CD14-positive monocyte (primary cell): ENCODE measurements around the gene PLA2G12A. TPM values are rescaled to one million over a fixed set of nuclear protein-coding genes. Genes with fewer than 3 reads are reported as not detected.
"Not testable (repeated sequence)": the region's sequence is repeated elsewhere in the genome, so short reads cannot be mapped to it uniquely, and the experiment has no call there.

Experiments
- DNase-seq, 3 donors: peaks; one replicate each; pipeline ENCODE4 v3.0.0-alpha.2; 2011 to 2022
- H2AFZ ChIP-seq: 2 replicates; pipeline ENCODE4 v1.6.0; 2012; ENCODE audit warnings: mild to moderate bottlenecking, low read depth, low read length, inconsistent platforms; ENCODE audit not compliant: insufficient read depth, poor library complexity, severe bottlenecking
- H3K27ac ChIP-seq, 2 donors: 1 replicate in 1 of 2; 2 replicates in 1 of 2; pipeline ENCODE4 v1.5.1; 2012 to 2013; ENCODE audit warnings: low read length in 2 of 2, control low read depth in 1 of 2, inconsistent platforms in 1 of 2, low read depth in 1 of 2, mild to moderate bottlenecking in 1 of 2
- H3K27me3 ChIP-seq, 2 donors: one replicate each; pipeline versions ENCODE4 v1.6.0 to v1.6.1; 2011 to 2013; ENCODE audit warnings: low read length in 2 of 2; ENCODE audit not compliant: control insufficient read depth in 2 of 2, insufficient read depth in 2 of 2
- H3K36me3 ChIP-seq, 2 donors: replicated peaks in 1 of 2; 1 replicate in 1 of 2; 2 replicates in 1 of 2; pipeline versions ENCODE4 v1.5.1 to v1.6.1; 2012 to 2013; ENCODE audit warnings: low read length in 2 of 2, control low read depth in 1 of 2, inconsistent platforms in 1 of 2, mild to moderate bottlenecking in 1 of 2; ENCODE audit not compliant: insufficient read depth in 2 of 2, control insufficient read depth in 1 of 2
- H3K4me1 ChIP-seq, 2 donors: 1 replicate in 1 of 2; 2 replicates in 1 of 2; pipeline versions ENCODE4 v1.5.1 to v1.6.1; 2012 to 2013; ENCODE audit warnings: low read length in 2 of 2, control low read depth in 1 of 2, inconsistent platforms in 1 of 2, mild to moderate bottlenecking in 1 of 2, moderate library complexity in 1 of 2; ENCODE audit not compliant: insufficient read depth in 2 of 2, control insufficient read depth in 1 of 2
- H3K4me2 ChIP-seq: replicated peaks from 2 replicates; pipeline ENCODE3; 2012; ENCODE audit warnings: low read length, moderate library complexity, mild to moderate bottlenecking; ENCODE audit not compliant: poor library complexity, severe bottlenecking; ENCODE audit errors: extremely low read depth
- H3K4me3 ChIP-seq, 3 experiments: fragments of 200-600 bp in 1 of 3; sonication (generic) in 1 of 3; replicated peaks in 1 of 3; 1 replicate in 2 of 3; 2 replicates in 1 of 3; pipeline ENCODE4 v1.5.1; 2011 to 2013; ENCODE audit warnings: low read length in 3 of 3, mild to moderate bottlenecking in 3 of 3, control low read depth in 2 of 3, low read depth in 2 of 3, inconsistent platforms in 1 of 3, moderate library complexity in 1 of 3
- H3K79me2 ChIP-seq: 2 replicates; pipeline ENCODE4 v1.6.0; 2012; ENCODE audit warnings: mild to moderate bottlenecking, control low read depth, inconsistent platforms, low read length, moderate library complexity; ENCODE audit not compliant: insufficient read depth
- H3K9ac ChIP-seq: 2 replicates; pipeline ENCODE4 v1.6.0; 2017; ENCODE audit warnings: low read length, mild to moderate bottlenecking; ENCODE audit not compliant: insufficient read depth, poor library complexity, severe bottlenecking
- H3K9me3 ChIP-seq, 2 donors: replicated peaks in 1 of 2; 1 replicate in 1 of 2; 2 replicates in 1 of 2; pipeline versions ENCODE4 v1.5.1 to v1.6.1; 2012 to 2013; ENCODE audit warnings: low read length in 2 of 2, control low read depth in 1 of 2; ENCODE audit not compliant: control insufficient read depth in 1 of 2, insufficient read depth in 1 of 2
- H4K20me1 ChIP-seq: 2 replicates; pipeline ENCODE4 v1.6.0; 2012; ENCODE audit warnings: mild to moderate bottlenecking, low read length, control low read depth, moderate library complexity; ENCODE audit not compliant: insufficient read depth
- H3K27ac Mint-ChIP-seq, 7 donors: one replicate each; pipeline ENCODE4 v1.8.0; 2020; ENCODE audit warnings: mild to moderate bottlenecking in 7 of 7, mixed read lengths in 7 of 7, moderate library complexity in 6 of 7, inconsistent platforms in 2 of 7
- H3K27me3 Mint-ChIP-seq, 3 donors: one replicate each; pipeline ENCODE4 v1.8.0; 2021 to 2022; ENCODE audit warnings: low read depth in 3 of 3, mild to moderate bottlenecking in 3 of 3, mixed read lengths in 3 of 3, moderate library complexity in 3 of 3, inconsistent platforms in 1 of 3
- H3K36me3 Mint-ChIP-seq, 2 donors: one replicate each; pipeline ENCODE4 v1.8.0; 2020; ENCODE audit warnings: mixed read lengths in 2 of 2, inconsistent platforms in 1 of 2, mild to moderate bottlenecking in 1 of 2
- H3K4me1 Mint-ChIP-seq: one replicate; pipeline ENCODE4 v1.8.0; 2020; ENCODE audit warnings: mild to moderate bottlenecking, mixed read lengths
- H3K4me3 Mint-ChIP-seq, 2 donors: one replicate each; pipeline ENCODE4 v1.8.0; 2020; ENCODE audit warnings: mild to moderate bottlenecking in 2 of 2, mixed read lengths in 2 of 2, moderate library complexity in 1 of 2
- H3K9me3 Mint-ChIP-seq, 7 donors: one replicate each; pipeline ENCODE4 v1.8.0; 2020 to 2022; ENCODE audit warnings: mixed read lengths in 7 of 7, mild to moderate bottlenecking in 6 of 7, moderate library complexity in 6 of 7, inconsistent platforms in 2 of 7
- WGBS: methylation state at CpG from one replicate; pipeline ENCODE4 v1.1.5; 2013; ENCODE audit warnings: missing lambda C conversion rate; ENCODE audit not compliant: insufficient coverage; 5-methylcytosine and 5-hydroxymethylcytosine counted together
- intact Hi-C, 2 donors: fragments of 100-400 bp; cut with micrococcal nuclease; formaldehyde crosslinking; loops; one replicate each; pipeline versions ENCODE4 v1.15.0 to v1.15.1; 2023
- polyA plus RNA-seq, 3 donors: library from polyadenylated mRNA; depleted of rRNA in 1 of 3; unstranded in 2 of 3; stranded (reverse) in 1 of 3; fragments of 300-500 nt in 2 of 3; fragments of >200 nt in 1 of 3; fragmentation: Illumina TruSeq in 2 of 3; gene quantifications; 1 replicate in 2 of 3; 2 replicates in 1 of 3; pipeline ENCODE4 v1.2.3, GENCODE V29; 2012 to 2021
- TF ChIP-seq, protein P1 (sequence below): fragments of 200-600 bp; IDR thresholded peaks from one replicate; pipeline ENCODE4 v1.8.0; 2022; ENCODE audit warnings: antibody characterized with exemption, mild to moderate bottlenecking

PLA2G12A gene
- polyA plus RNA-seq, 3 donors = 1.8 to 16.2 (median 15.1) TPM

GRCh38 chr4:109683621-109684253, 46.1 kb downstream of the PLA2G12A start:
- peaks cover 0 to 4% (median 1%) of the 10 kb centered on the region in 3 donors for H3K27me3 Mint-ChIP-seq
- H3K4me1 Mint-ChIP-seq = peaks cover 6% of the 10 kb centered on the region
- no peak for DNase-seq
- Histone ChIP-seq H3K9ac (no peak overlapping the region), H3K79me2 (no peaks in the 10 kb centered on the region), H3K4me3 (no peak overlapping the region), H3K27me3 (no peaks in the 10 kb centered on the region), H2AFZ (no peak overlapping the region), H3K36me3 (peaks cover 26 to 84% of the 10 kb centered on the region in 2 donors), H3K27ac (no peak overlapping the region), H3K4me1 (no peaks in the 10 kb centered on the region), H3K9me3 (peaks cover 2 to 3% of the 10 kb centered on the region in 2 donors), H3K4me2 (no peak overlapping the region), H4K20me1 (peaks cover 4% of the 10 kb centered on the region)
- H3K27ac Mint-ChIP-seq = peak overlapping the region in 4 of 7 donors; percentile 7 to 37 (median 32)
- 60% methylated on average over 1 of the region's 6 CpGs for WGBS
- H3K36me3 Mint-ChIP-seq = peaks cover 66 to 83% of the 10 kb centered on the region in 2 donors
- intact Hi-C loops = no loop called here
- no peak overlapping the region for H3K4me3 Mint-ChIP-seq
- TF ChIP-seq, protein P1, sequence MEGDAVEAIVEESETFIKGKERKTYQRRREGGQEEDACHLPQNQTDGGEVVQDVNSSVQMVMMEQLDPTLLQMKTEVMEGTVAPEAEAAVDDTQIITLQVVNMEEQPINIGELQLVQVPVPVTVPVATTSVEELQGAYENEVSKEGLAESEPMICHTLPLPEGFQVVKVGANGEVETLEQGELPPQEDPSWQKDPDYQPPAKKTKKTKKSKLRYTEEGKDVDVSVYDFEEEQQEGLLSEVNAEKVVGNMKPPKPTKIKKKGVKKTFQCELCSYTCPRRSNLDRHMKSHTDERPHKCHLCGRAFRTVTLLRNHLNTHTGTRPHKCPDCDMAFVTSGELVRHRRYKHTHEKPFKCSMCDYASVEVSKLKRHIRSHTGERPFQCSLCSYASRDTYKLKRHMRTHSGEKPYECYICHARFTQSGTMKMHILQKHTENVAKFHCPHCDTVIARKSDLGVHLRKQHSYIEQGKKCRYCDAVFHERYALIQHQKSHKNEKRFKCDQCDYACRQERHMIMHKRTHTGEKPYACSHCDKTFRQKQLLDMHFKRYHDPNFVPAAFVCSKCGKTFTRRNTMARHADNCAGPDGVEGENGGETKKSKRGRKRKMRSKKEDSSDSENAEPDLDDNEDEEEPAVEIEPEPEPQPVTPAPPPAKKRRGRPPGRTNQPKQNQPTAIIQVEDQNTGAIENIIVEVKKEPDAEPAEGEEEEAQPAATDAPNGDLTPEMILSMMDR = no peak
- peaks cover 0 to 6% (median 4%) of the 10 kb centered on the region in 7 donors for H3K9me3 Mint-ChIP-seq

DNA sequence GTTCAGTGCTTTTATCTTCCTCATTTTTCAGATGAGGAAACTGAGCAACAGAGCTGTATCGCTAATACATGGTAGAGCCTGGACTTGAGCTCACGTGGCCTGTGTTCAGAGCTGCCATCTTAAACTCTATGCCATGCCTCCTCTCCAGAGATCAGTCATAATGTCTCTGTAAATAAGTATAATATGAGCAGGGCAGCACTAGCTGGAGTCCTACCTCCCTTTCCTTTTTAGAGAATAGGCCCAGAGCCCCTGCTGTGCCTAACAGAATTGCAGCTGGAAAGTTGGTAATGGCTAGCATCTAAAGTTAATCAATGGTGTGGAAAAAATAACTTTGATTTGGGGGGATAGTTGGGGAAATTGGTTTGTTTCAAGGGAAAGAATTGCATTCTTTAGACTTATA, 47.0 kb downstream of the PLA2G12A start:
- TF ChIP-seq, protein P1 = no peak
- H3K79me2 ChIP-seq = no peaks in the 10 kb centered on the region
- peaks cover 23 to 78% of the 10 kb centered on the region in 2 donors for H3K36me3 ChIP-seq
- intact Hi-C loops = no loop called here
- peaks cover 3 to 11% (median 7%) of the 10 kb centered on the region in 7 donors for H3K9me3 Mint-ChIP-seq
- no peak overlapping the region for H3K27ac Mint-ChIP-seq
- no peak overlapping the region for H3K4me3 Mint-ChIP-seq
- no peak overlapping the region for H3K4me3 ChIP-seq
- H4K20me1 ChIP-seq = peaks cover 4% of the 10 kb centered on the region
- no peak overlapping the region for H3K9ac ChIP-seq
- H3K4me1 Mint-ChIP-seq = peaks cover 6% of the 10 kb centered on the region
- H3K4me1 ChIP-seq = no peaks in the 10 kb centered on the region
- no peaks in the 10 kb centered on the region for H3K27me3 ChIP-seq
- H3K9me3 ChIP-seq = peaks cover 4 to 7% of the 10 kb centered on the region in 2 donors
- peaks cover 62 to 80% of the 10 kb centered on the region in 2 donors for H3K36me3 Mint-ChIP-seq
- no peak overlapping the region for H2AFZ ChIP-seq
- H3K27me3 Mint-ChIP-seq = peaks cover 0 to 4% (median 1%) of the 10 kb centered on the region in 3 donors
- 100% methylated on average over 1 of the region's 2 CpGs for WGBS
- no peak overlapping the region for H3K27ac ChIP-seq
- no peak overlapping the region for H3K4me2 ChIP-seq
- DNase-seq = no peak

DNA sequence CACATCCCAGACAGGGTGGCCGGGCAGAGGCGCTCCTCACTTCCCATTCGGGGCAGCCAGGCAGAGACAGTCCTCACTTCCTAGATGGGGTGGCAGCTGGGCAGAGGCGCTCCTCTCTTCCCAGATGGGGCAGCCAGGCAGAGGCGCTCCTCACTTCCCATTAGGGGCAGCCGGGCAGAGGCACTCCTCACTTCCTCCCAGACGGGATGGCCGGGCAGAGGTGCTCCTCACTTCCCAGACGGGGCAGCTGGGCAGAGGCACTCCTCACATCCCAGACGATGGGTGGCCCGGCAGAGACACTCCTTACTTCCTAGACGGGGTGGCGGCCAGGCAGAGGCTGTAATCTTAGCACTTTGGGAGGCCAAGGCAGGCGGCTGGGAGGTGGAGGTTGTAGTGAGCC, 50.9 kb downstream of the PLA2G12A start:
- peak overlapping the region in 1 of 7 donors; percentile 16 for H3K27ac Mint-ChIP-seq
- H3K4me3 ChIP-seq = not testable (repeated sequence)

More for the DNA sequence above, 50.9 kb downstream of the PLA2G12A start:
- H3K4me1 Mint-ChIP-seq, H3K9me3 ChIP-seq, H4K20me1 ChIP-seq, H3K4me1 ChIP-seq, H2AFZ ChIP-seq, H3K27ac ChIP-seq, H3K9ac ChIP-seq, H3K27me3 ChIP-seq, H3K79me2 ChIP-seq, H3K4me2 ChIP-seq, H3K27me3 Mint-ChIP-seq, intact Hi-C loops, H3K4me3 Mint-ChIP-seq, DNase-seq: not testable (repeated sequence)
- WGBS = 100% methylated on average over 7 of the region's 14 CpGs
- H3K36me3 ChIP-seq = peaks cover 2 to 43% of the 10 kb centered on the region in 2 donors
- Mint-ChIP-seq H3K36me3 (peaks cover 42 to 52% of the 10 kb centered on the region in 2 donors), H3K9me3 (peaks cover 4 to 11% (median 8%) of the 10 kb centered on the region in 7 donors)
